Gastrocnemius medialis (tissue), 4 donors: Measurements from ENCODE around the gene RAPGEF1. TPM values are rescaled to one million over a fixed set of nuclear protein-coding genes. Genes with fewer than 3 reads are reported as not detected.

Source experiments
- ATAC-seq, 2 donors: fragments of 150-250 bp; one replicate each; pipeline ENCODE4 v1.9.1; 2016
- DNase-seq, 2 donors: peaks; one replicate each; pipeline ENCODE4 v3.0.0-alpha.2; 2019
- H3K27ac ChIP-seq, 4 donors: fragments of 200-600 bp; sonication (generic); 1 replicate in 1 of 4; 2 replicates in 3 of 4; pipeline ENCODE4 v1.5.1; 2016 to 2018; ENCODE audit warnings: mild to moderate bottlenecking in 2 of 4, moderate library complexity in 1 of 4
- H3K27me3 ChIP-seq, 3 donors: fragments of 200-600 bp; sonication (generic) in 2 of 3; 1 replicate in 1 of 3; 2 replicates in 2 of 3; pipeline versions ENCODE4 v1.5.1 to v1.6.0; 2016 to 2019; ENCODE audit warnings: mild to moderate bottlenecking in 1 of 3, moderate library complexity in 1 of 3
- H3K36me3 ChIP-seq, 2 donors: fragments of 200-600 bp; sonication (generic) in 1 of 2; one replicate each; pipeline ENCODE4 v1.5.1; 2017 to 2018
- H3K4me1 ChIP-seq, 2 donors: fragments of 200-600 bp; sonication (generic) in 1 of 2; one replicate each; pipeline ENCODE4 v1.5.1; 2016 to 2017; ENCODE audit warnings: mild to moderate bottlenecking in 2 of 2
- H3K4me3 ChIP-seq, 4 donors: fragments of 200-600 bp; sonication (generic) in 3 of 4; 1 replicate in 1 of 4; 2 replicates in 3 of 4; pipeline ENCODE4 v1.5.1; 2016 to 2019; ENCODE audit warnings: mild to moderate bottlenecking in 2 of 4
- H3K9me3 ChIP-seq, 3 donors: fragments of 200-600 bp; sonication (generic) in 2 of 3; 1 replicate in 1 of 3; 2 replicates in 2 of 3; pipeline ENCODE4 v1.5.1; 2016 to 2019
- CTCF ChIP-seq, 5 experiments: fragments of 450-650 bp in 3 of 5; fragments of 200-600 bp in 2 of 5; sonication (generic) in 2 of 5; IDR thresholded peaks in 4 of 5; conservative IDR thresholded peaks in 1 of 5; 1 replicate in 4 of 5; 2 replicates in 1 of 5; pipeline ENCODE4 v1.5.1; 2016 to 2019; ENCODE audit warnings: antibody characterized with exemption in 5 of 5, mild to moderate bottlenecking in 3 of 5, moderate library complexity in 3 of 5
- POLR2A ChIP-seq, 2 donors: fragments of 450-650 bp; IDR thresholded peaks; one replicate each; pipeline ENCODE4 v1.6.1; 2017; ENCODE audit warnings: antibody characterized with exemption in 2 of 2, mild to moderate bottlenecking in 2 of 2, moderate library complexity in 2 of 2
- in situ Hi-C, 4 donors: fragments of 200-750 bp; cut with MboI; loops; one replicate each; pipeline versions ENCODE4 v1.15.0 to v1.8.0; 2017; ENCODE audit warnings: low sequenced_read_pairs in 4 of 4
- intact Hi-C: fragments of 100-400 bp; cut with DNase I; formaldehyde crosslinking; loops from one replicate; pipeline ENCODE4 v1.15.1; 2023; ENCODE audit warnings: low total_unique reads
- total RNA-seq, 4 donors: library from RNA; depleted of rRNA; stranded (reverse); fragments of >200 nt; gene quantifications; one replicate each; pipeline versions ENCODE4 v1.1.0 to v1.2.3, GENCODE V29; 2016

Gene RAPGEF1
- total RNA-seq, 4 donors from 2014 or later = 123 to 296 (median 217) TPM

- Histone ChIP-seq H3K4me3 (no peak overlapping the region), H3K36me3 (no peaks in the 10 kb centered on the region), H3K4me1 (peaks cover 11 to 21% of the 10 kb centered on the region in 2 donors), H3K27ac (no peak overlapping the region), H3K9me3 (no peaks in the 10 kb centered on the region), H3K27me3 (no peaks in the 10 kb centered on the region)
- in situ Hi-C loops = loop anchor here (5.0 to 25.0 kb wide), 5 partner anchors 146 to 399 kb away; no protein-coding TSS in a partner anchor
- no peak for DNase-seq
- no peak for ATAC-seq
- no peak for TF ChIP-seq POLR2A (IDR thresholded peaks at IDR 0.05)
- TF ChIP-seq CTCF (IDR thresholded peaks at IDR 0.05 in 4 of 5, conservative IDR thresholded peaks at IDR 0.05 in 1 of 5) = no peak
- intact Hi-C loops = no loop called here
Measured at GRCh38 chr9:131743501-131743900, 3.6 kb upstream of the RAPGEF1 start.

- intact Hi-C loops = no loop called here
- no peaks in the 10 kb centered on the region for H3K36me3 ChIP-seq
- no peak for DNase-seq
- no peak for TF ChIP-seq CTCF (IDR thresholded peaks at IDR 0.05 in 4 of 5, conservative IDR thresholded peaks at IDR 0.05 in 1 of 5)
- H3K27me3 ChIP-seq = no peaks in the 10 kb centered on the region
- peaks cover 15 to 25% of the 10 kb centered on the region in 2 donors for H3K4me1 ChIP-seq
- ATAC-seq = no peak
- H3K27ac ChIP-seq = peak overlapping the region in 1 of 4 donors; percentile 23
- no peak overlapping the region for H3K4me3 ChIP-seq
- H3K9me3 ChIP-seq = no peaks in the 10 kb centered on the region
- in situ Hi-C loops = loop anchor here (5.0 to 25.0 kb wide), 5 partner anchors 146 to 398 kb away; no protein-coding TSS in a partner anchor
Measured at GRCh38 chr9:131743096-131743495, 3.2 kb upstream of the RAPGEF1 start.

- Histone ChIP-seq H3K4me1 (peaks cover 36 to 44% of the 10 kb centered on the region in 2 donors), H3K36me3 (no peaks in the 10 kb centered on the region), H3K9me3 (no peaks in the 10 kb centered on the region), H3K27ac (peak overlapping the region; percentile 78 to 87 (median 82)), H3K4me3 (no peak overlapping the region), H3K27me3 (no peaks in the 10 kb centered on the region)
- ATAC-seq (peak; percentile 61 to 62), DNase-seq (peak; percentile 89 to 96)
- intact Hi-C loops = loop anchor here (1.0 kb wide), 2 partner anchors 111 to 150 kb away; no protein-coding TSS in a partner anchor
- in situ Hi-C loops = loop anchor here (5.0 to 25.0 kb wide), 5 partner anchors 144 to 396 kb away; no protein-coding TSS in a partner anchor
- TF ChIP-seq CTCF (IDR thresholded peaks at IDR 0.05 in 4 of 5, conservative IDR thresholded peaks at IDR 0.05 in 1 of 5) (peak in 2 of 5 experiments; percentile 27 to 42), POLR2A (IDR thresholded peaks at IDR 0.05) (no peak)
Measured at GRCh38 chr9:131740898-131741297, 1.0 kb upstream of the RAPGEF1 start.

- in situ Hi-C loops (loop anchor here (10.0 to 25.0 kb wide), 2 partner anchors 85 to 377 kb away; no protein-coding TSS in a partner anchor), intact Hi-C loops (loop anchor here (10.0 kb wide), 1 partner anchor 345 kb away; the partner anchor contains the start of gene PRRC2B)
- H3K4me3 ChIP-seq = peak overlapping the region; percentile 54 to 92 (median 64)
- H3K27ac ChIP-seq = peak overlapping the region; percentile 76 to 90 (median 84)
- H3K36me3 ChIP-seq = no peaks in the 10 kb centered on the region
- TF ChIP-seq CTCF (IDR thresholded peaks at IDR 0.05 in 4 of 5, conservative IDR thresholded peaks at IDR 0.05 in 1 of 5) (peak in 1 of 5 experiments; percentile 19), POLR2A (IDR thresholded peaks at IDR 0.05) (peak; percentile 11 to 20)
- no peaks in the 10 kb centered on the region for H3K9me3 ChIP-seq
- no peaks in the 10 kb centered on the region for H3K27me3 ChIP-seq
- no peak for DNase-seq
- peak; percentile 13 to 25 for ATAC-seq
- peaks cover 50 to 53% of the 10 kb centered on the region in 2 donors for H3K4me1 ChIP-seq
Measured at GRCh38 chr9:131739133-131739958, 530 bp downstream of the RAPGEF1 start.
